ENCODE data around the gene FAM187B. TPM values are rescaled to one million over a fixed set of nuclear protein-coding genes. Genes with fewer than 3 reads are reported as not detected.
"Not testable (repeated sequence)": the region's sequence is repeated elsewhere in the genome, so short reads cannot be mapped to it uniquely, and the experiment has no call there.

The FAM187B gene
- total RNA-seq, 1 donor from 2014 or later: not detected

- no peaks in the 10 kb centered on the region for H3K36me3 Mint-ChIP-seq (ENCODE audit: low read depth)
- no peaks in the 10 kb centered on the region for H3K4me1 Mint-ChIP-seq (ENCODE audit: low read depth)
- H3K27ac Mint-ChIP-seq (ENCODE audit: unreplicated experiment): no peak overlapping the region
- no peak overlapping the region for H3K4me3 Mint-ChIP-seq (ENCODE audit: unreplicated experiment)
- DNase-seq (ENCODE audit: low spot score): no peak
- no peaks in the 10 kb centered on the region for H3K9me3 Mint-ChIP-seq (ENCODE audit: low read depth)
- H3K27me3 Mint-ChIP-seq (ENCODE audit: low read depth): peaks cover 17% of the 10 kb centered on the region
- no peak for TF ChIP-seq CTCF (IDR thresholded peaks at IDR 0.05)
Measured at GRCh38 chr19:35202722-35203688, 25.5 kb downstream of the FAM187B start.

- no peaks in the 10 kb centered on the region for H3K4me1 Mint-ChIP-seq (ENCODE audit: low read depth)
- peaks cover 19% of the 10 kb centered on the region for H3K27me3 Mint-ChIP-seq (ENCODE audit: low read depth)
- TF ChIP-seq CTCF (IDR thresholded peaks at IDR 0.05): no peak
- no peak overlapping the region for H3K27ac Mint-ChIP-seq (ENCODE audit: unreplicated experiment)
- H3K36me3 Mint-ChIP-seq (ENCODE audit: low read depth): peaks cover 1% of the 10 kb centered on the region
- no peak overlapping the region for H3K4me3 Mint-ChIP-seq (ENCODE audit: unreplicated experiment)
- DNase-seq (ENCODE audit: low spot score): no peak
- H3K9me3 Mint-ChIP-seq (ENCODE audit: low read depth): no peaks in the 10 kb centered on the region
Measured at GRCh38 chr19:35199481-35199880, 29.1 kb downstream of the FAM187B start.

GRCh38 chr19:35196861-35197260 is 31.7 kb downstream of the FAM187B start:
- H3K4me1 Mint-ChIP-seq (ENCODE audit: low read depth); H3K36me3 Mint-ChIP-seq (ENCODE audit: low read depth); H3K4me3 Mint-ChIP-seq (ENCODE audit: unreplicated experiment); H3K27ac Mint-ChIP-seq (ENCODE audit: unreplicated experiment); DNase-seq (ENCODE audit: low spot score); H3K9me3 Mint-ChIP-seq (ENCODE audit: low read depth): not testable (repeated sequence)
- peaks cover 33% of the 10 kb centered on the region for H3K27me3 Mint-ChIP-seq (ENCODE audit: low read depth)

- Mint-ChIP-seq H3K36me3 (ENCODE audit: low read depth) (peaks cover 6% of the 10 kb centered on the region), H3K4me3 (ENCODE audit: unreplicated experiment) (no peak overlapping the region), H3K27me3 (ENCODE audit: low read depth) (peaks cover 35% of the 10 kb centered on the region), H3K9me3 (ENCODE audit: low read depth) (peaks cover 10% of the 10 kb centered on the region), H3K4me1 (ENCODE audit: low read depth) (no peaks in the 10 kb centered on the region), H3K27ac (ENCODE audit: unreplicated experiment) (no peak overlapping the region)
- DNase-seq (ENCODE audit: low spot score): no peak
- no peak for TF ChIP-seq CTCF (IDR thresholded peaks at IDR 0.05)
Measured at GRCh38 chr19:35195830-35196229, 32.7 kb downstream of the FAM187B start.

- no peak for TF ChIP-seq CTCF (IDR thresholded peaks at IDR 0.05)
- Mint-ChIP-seq H3K27ac (ENCODE audit: unreplicated experiment) (no peak overlapping the region), H3K27me3 (ENCODE audit: low read depth) (peaks cover 36% of the 10 kb centered on the region), H3K4me3 (ENCODE audit: unreplicated experiment) (no peak overlapping the region), H3K4me1 (ENCODE audit: low read depth) (no peaks in the 10 kb centered on the region), H3K9me3 (ENCODE audit: low read depth) (peaks cover 10% of the 10 kb centered on the region), H3K36me3 (ENCODE audit: low read depth) (peaks cover 6% of the 10 kb centered on the region)
- no peak for DNase-seq (ENCODE audit: low spot score)
Measured at GRCh38 chr19:35194012-35194984, 34.2 kb downstream of the FAM187B start.

Measured in chondrocyte (in vitro differentiated cells).